Measurements from ENCODE around the gene ANKRD55.

DNA sequence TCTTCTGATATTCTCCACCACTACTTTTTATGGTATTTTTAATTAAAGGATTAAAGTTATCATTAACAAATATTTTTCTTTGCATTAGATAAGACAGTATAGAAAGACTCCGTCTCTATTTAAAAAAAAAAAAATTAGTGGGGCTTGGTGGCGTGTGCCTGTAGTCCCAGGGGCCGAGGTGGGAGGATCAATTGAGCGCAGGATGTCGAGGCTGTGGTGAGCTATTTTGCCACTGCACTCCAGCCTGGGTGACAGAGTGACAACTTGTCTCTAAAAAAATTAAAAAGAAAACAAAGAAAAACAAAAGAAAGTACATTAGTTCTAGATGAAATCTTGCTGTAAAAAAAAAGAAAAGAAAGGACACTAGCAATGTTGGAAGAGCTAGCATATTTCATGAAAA lies 141.0 kb downstream of the ANKRD55 start:
- no peak for TF ChIP-seq POLR2A (IDR thresholded peaks at IDR 0.05)
- no peak for TF ChIP-seq EP300 (IDR thresholded peaks at IDR 0.05)
- TF ChIP-seq, protein P1, sequence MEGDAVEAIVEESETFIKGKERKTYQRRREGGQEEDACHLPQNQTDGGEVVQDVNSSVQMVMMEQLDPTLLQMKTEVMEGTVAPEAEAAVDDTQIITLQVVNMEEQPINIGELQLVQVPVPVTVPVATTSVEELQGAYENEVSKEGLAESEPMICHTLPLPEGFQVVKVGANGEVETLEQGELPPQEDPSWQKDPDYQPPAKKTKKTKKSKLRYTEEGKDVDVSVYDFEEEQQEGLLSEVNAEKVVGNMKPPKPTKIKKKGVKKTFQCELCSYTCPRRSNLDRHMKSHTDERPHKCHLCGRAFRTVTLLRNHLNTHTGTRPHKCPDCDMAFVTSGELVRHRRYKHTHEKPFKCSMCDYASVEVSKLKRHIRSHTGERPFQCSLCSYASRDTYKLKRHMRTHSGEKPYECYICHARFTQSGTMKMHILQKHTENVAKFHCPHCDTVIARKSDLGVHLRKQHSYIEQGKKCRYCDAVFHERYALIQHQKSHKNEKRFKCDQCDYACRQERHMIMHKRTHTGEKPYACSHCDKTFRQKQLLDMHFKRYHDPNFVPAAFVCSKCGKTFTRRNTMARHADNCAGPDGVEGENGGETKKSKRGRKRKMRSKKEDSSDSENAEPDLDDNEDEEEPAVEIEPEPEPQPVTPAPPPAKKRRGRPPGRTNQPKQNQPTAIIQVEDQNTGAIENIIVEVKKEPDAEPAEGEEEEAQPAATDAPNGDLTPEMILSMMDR (IDR thresholded peaks at IDR 0.05): no peak
